GM03348 (cell line): Measurements from ENCODE around the gene MLPH.

Experiments
- DNase-seq: peaks from one replicate; pipeline ENCODE4 v3.0.0; 2012; ENCODE audit warnings: low spot score

Gene MLPH

DNA sequence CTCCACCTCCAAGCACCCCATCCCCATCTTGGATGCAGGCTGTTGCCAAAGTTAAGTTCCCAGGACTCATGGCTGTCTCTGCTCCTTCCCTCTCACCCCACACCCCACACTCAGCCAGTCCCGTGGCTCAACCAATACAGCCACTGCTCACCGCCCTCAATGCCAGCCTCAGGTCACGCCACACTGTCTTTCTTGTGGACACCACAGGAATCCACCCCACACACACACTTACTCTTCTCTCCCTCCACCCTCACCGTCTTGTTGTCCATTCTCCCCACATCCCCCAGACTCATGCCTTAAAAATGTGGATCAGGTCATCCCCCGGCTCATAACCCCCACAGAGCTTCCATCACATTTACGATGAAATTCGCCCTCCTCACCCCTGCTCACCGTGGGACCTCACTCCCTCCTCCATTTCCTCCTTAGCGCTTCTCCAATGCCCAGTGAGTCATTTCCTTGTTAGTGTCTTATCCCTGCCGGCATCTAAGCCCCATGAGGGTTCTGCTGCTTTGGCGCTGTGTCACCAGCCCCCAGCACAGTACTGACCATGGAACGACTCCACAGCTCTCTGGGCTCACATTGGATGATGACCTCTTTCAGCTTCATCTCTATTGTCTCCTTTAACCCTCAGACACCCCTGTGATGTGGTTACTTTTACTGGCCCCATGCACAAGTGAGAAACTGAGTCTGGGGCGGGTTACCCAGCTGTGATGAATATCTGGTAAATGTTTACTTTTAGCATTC is 13.8 kb downstream of the MLPH start:
- DNase-seq: peak; percentile 92

- no peak for DNase-seq
Measured at GRCh38 chr2:237501892-237502513, 15.0 kb downstream of the MLPH start.

DNA sequence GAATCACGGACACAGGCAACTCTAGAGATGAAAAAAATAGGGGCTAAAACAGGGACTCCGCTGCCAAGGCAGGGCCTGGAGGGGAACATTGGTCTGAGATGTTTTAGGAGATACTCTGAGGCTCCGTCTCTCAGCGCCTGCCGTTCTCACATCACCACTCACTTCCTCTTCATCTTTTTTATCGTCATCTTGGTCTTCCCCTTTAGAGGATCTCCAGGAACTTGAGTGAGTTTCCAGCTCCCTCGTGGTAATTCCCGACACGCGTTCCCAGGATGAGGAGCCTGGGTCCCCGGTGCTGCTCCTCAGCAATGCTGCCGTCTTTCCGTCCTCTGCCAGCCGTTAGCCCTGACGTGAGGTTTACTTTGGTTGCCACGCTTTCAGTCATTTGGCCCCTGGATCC is 16.1 kb downstream of the MLPH start:
- no peak for DNase-seq

DNA sequence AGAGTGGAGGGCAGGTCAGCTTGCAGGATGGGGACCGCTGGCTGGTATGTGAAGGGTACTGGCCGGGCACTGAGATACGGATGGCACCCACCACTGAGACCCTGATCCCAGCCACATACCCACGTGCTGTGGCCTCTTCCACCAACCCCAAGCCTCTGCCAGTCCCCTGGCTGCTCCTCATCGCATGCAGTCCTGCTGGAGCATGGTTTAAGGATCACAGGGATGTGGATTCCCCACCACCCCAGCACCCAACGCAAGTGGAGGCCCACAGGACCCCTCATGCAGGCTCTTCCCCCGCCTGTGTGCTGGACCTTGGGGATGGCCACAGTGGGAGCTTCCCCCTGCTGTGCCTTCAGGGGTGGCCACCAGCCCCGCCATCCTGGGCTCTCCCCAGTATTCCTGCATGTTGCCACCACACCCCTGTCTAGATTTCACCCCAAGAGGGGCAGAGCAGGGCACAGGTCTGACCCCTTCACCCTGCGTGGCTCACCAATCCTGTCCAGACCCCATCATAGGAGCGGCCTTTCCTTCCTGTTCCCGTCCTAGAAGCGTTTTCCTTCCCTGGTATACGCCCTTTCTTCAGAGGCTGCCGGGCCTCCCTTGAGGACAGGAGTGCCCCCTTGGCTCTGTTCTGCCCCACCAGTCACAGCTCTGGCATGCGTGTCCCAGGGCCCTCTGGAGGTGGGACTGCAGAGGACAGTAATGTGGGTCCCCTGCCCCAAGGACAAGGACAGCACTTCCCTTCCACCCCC is 18.3 kb downstream of the MLPH start:
- DNase-seq: no peak

- DNase-seq: no peak
Measured at GRCh38 chr2:237507512-237507911, 20.5 kb downstream of the MLPH start.

GRCh38 chr2:237508361-237508760 is 21.3 kb downstream of the MLPH start:
- no peak for DNase-seq

DNA sequence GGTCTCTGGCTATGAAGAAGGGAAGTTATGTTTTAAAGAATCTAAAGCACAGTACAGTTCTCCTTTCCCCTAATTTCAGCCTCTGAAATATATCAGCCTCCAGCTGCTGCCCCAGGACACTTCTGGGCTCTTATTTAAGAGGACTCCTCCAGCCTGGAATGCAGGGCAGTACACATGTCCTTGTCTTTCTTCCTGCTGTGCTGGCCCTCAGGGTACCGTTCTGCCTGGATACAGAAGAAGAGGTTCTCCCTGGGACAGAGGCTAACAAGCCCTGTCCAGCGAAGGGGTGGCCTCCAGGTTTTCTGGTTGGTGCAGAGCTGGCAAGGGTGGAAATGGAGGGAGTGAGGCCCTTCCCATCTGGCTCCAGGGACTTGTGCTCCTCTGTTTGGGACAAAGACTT is 22.1 kb downstream of the MLPH start:
- no peak for DNase-seq

GRCh38 chr2:237509905-237510304 is 22.9 kb downstream of the MLPH start:
- DNase-seq: no peak

DNA sequence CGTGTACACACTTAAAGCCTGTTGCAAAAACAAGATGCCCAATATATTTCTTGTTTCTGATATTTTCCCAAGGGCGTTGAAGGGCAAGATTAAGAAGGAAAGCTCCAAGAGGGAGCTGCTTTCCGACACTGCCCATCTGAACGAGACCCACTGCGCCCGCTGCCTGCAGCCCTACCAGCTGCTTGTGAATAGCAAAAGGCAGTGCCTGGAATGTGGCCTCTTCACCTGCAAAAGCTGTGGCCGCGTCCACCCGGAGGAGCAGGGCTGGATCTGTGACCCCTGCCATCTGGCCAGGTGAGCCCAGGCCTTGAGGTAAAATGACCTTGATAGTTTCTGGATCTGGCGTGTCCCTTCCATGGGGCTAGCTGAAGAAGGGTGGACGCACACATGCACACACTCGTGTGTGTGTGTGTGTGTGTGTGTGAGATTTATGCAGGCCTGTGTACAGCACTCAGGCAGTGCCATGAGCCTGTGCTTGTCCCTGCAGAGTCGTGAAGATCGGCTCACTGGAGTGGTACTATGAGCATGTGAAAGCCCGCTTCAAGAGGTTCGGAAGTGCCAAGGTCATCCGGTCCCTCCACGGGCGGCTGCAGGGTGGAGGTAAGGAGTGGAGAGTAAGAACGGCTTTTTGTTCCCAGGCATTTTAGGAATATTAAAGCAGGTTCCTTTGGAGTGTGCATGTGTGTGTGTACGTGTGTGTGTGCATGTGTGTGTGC is 23.6 kb downstream of the MLPH start:
- no peak for DNase-seq

DNA sequence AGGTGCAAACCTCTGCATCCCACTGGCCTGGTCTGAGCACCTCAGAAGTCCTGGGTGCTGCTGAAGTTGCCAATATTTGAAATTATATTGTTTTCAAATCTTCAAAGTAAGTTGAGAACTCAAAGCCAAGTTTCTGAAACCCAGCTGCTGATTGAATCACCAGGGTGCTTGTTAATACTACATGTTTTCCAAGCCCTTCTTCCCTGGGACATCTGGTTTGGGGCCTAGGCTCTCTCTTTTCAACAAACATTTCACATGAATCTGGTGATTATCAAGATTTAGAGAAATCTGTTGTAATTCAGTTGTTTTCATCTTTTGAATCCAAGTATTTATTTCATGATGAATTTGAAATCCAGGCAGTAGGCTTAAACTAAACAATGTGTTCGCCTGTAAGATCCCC is 24.4 kb downstream of the MLPH start:
- peak; percentile 67 for DNase-seq

DNA sequence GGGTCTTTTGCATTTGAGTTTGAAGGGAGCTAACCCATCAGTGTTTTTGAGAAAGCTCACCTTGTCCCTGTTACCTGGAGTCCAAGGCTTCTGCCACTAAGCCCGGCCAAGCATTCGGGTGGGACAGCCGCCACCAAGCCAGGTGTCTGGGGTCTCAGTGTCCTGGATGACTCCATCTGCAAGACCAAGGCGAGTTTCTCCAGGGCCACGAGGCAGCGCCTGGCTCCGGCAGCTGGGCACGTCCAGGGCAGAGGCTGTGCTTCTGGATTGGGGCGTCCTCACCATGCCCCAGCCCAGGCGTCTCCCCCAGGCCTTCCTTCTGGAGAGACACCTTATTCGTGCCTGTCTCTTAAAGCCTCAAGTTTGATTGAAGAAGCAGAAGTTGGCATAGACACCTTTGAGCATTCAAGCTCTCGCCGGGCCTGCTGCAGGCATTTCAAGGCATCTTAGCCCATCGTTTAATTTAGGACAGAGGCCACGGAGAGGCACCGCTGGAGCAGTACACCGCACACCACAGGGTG is 24.9 kb downstream of the MLPH start:
- DNase-seq: no peak

- peak; percentile 93 for DNase-seq
Measured at GRCh38 chr2:237512774-237513466, 25.9 kb downstream of the MLPH start.

DNA sequence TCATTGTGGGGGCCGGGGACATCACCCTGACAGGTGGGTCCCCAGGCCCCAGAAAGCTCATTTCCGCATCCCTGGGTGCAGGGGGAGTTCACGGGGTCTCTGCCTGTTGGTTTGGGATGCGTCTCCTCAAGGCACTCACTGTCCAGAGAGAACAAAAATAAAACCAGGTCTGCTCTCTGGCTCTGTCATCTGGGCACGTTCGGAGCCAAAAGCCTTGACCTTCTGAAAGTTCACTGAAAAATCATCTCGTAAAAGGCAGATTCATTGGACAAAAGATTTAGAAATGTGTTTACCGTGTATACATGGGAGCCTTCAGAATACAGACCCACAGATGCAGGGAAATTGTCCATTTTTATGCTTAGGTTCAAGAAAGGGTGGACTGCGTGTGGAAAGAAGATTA is 26.6 kb downstream of the MLPH start:
- no peak for DNase-seq

GRCh38 chr2:237514474-237515130 is 27.6 kb downstream of the MLPH start:
- no peak for DNase-seq

DNA sequence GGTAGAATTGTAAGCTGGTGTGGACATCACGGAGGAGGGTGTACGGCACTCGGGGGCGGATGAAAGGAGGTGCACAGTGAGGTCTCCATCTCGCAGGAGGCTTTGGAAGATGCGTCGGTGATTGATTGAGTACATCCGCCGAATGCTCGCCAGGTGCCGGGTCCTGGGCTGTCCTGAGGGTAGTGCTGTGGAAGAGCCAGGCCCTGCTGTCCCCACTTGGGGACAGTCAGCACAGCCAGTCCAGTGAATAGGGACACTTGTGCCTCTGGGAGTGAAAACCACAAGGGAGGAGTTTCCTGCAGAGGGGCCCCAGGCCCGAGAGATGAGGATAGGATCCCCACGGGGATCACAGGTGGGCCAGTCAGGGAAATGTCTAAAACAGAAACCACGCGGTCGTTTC is 28.1 kb downstream of the MLPH start:
- no peak for DNase-seq

DNA sequence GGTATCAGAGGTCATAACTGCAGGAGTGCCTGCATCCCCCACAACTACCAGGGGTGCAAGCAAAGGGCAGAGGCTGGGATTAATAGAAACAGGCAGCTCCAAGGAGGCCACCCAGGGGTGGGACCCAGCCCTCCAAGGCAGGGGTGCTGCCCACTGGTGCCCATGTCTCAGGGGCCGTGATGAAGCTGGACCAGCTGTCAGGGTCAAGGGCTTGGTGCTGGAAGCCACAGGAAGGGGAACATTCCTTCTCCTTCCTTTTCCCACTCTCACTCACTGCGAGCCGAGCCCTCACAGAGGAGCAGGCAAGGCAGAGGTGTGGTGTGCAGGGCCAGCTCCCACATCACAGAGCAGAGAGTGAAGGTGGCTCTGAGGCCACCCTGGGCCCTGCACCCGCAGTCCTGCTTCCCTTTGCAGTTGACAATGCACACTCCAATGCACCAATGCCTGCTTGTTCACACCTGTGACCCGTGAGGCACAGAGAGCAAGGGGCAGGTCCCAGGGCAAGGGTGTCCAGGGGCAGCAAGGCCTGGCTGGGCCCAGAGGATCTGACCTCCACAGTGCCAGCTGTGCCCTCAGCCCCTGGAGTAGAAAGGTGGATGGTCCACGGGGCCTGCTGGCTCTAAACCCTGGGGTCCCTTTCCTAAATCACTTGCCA is 28.7 kb downstream of the MLPH start:
- DNase-seq: no peak

DNA sequence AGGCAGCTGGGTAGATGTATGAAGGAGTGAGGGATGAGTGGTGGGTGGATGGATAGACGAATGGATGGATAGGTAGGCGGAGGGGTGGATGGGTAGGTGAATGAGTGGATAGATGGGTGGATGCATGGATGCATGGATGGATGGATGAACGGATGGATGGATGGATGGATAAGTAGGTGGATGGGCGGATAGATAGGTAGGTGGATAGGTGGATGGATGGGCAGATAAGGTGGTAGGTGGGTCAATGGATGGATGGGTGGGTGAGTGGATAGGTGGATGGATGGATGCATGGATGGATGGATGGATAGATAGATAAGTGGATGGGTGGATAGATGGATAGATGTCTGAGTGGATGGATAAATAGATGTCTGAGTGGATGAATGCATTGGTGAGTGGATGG is 30.1 kb downstream of the MLPH start:
- DNase-seq: no peak

GRCh38 chr2:237517990-237518389 is 30.9 kb downstream of the MLPH start:
- no peak for DNase-seq

DNA sequence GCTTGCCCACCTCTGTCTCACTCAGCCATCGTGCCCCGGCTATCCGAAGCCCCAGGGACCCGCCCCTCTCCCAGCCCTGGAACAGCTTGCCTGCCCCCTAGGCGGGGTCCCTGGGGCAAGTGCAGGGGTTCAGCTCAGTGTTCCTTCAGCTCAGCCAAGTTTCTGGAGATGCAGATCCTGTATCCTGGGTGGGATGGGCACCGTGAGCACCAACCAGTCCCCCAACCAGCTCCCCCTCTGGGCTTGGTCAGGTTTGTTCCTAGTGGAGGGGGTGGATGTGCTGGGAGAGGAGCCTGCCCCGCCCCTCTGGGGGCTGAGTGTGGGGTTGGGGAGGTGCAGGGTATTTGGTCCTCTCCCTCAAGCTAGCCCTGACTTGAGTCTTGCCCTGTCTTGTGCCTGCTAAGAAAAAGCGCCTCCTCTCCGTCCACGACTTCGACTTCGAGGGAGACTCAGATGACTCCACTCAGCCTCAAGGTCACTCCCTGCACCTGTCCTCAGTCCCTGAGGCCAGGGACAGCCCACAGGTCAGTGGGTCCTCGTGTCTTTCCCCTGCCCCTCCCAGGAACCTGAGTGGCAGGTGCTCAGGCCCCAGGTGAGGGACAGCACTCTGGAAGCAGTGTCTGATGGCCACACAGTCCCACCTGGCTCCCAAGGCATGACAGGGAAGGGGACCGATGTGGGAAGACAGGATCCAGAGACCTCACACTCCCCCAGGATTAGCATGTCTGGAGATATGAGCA is 32.6 kb downstream of the MLPH start:
- no peak for DNase-seq

- DNase-seq: no peak
Measured at GRCh38 chr2:237520290-237520689, 33.2 kb downstream of the MLPH start.
